ENCODE measurements around the gene TMEM132A.

Gene TMEM132A

DNA sequence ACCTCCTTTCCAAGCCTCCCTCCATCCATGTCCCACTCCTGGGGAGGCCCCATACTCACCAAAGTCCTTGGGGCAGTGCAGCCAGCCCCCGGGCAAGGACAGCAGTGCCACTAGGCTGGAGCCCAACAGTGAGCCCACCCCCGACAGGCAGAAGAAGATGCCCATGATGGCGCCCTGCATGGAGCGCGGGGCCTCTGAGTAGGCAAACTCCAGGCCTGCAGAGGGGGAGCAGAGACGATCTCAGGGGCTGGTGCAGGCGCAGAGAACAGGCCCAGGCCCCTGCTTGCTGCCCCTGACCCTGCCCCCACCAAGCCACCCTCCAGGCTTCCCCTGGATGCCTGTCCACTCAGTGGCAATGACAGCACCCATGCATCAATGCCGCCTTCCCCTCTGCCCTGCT is 13.6 kb downstream of the TMEM132A start:
- no peak for DNase-seq (ENCODE audit: low spot score)

DNA sequence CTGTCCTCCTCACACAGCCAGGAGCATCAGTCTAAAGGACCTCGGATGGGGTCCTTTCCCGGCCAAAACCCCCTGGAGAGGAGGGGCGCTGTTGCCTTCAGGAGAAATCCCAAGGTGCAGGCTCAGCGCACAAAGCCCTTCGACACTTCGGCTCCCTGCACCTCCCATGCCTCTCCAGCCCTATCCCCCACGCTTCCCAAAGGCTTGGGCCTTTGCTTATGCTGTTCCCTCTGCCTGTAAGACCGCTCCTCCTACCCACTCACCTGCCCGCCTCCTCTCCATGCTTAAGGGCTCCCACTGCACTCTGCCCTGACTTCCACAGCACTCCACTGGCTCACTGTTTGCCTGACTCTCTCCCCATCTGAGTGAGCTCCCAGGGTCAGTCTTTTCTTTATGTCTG is 14.2 kb downstream of the TMEM132A start:
- no peak for DNase-seq (ENCODE audit: low spot score)

GRCh38 chr11:60939301-60939700 is 15.0 kb downstream of the TMEM132A start:
- no peak for DNase-seq (ENCODE audit: low spot score)

DNA sequence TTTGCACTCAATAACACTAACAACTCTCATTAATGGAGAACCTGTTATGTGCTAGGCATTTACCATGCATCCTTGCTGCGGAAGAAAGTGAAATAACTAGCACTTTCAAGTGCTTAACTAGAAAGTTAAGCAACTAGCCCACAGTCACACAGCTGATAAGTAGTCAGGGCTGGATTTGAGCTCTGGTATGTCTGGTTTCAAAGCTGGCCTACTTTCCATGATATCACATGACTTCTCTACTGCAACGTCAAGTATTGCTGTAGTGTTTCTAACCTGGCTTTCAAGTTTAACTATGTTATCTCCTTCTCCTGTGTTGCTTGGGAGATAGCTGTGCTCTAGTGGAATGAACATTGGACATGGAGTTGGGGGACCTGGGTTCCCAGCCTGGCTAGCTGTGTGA is 15.6 kb downstream of the TMEM132A start:
- DNase-seq (ENCODE audit: low spot score) = peak; percentile 13

DNA sequence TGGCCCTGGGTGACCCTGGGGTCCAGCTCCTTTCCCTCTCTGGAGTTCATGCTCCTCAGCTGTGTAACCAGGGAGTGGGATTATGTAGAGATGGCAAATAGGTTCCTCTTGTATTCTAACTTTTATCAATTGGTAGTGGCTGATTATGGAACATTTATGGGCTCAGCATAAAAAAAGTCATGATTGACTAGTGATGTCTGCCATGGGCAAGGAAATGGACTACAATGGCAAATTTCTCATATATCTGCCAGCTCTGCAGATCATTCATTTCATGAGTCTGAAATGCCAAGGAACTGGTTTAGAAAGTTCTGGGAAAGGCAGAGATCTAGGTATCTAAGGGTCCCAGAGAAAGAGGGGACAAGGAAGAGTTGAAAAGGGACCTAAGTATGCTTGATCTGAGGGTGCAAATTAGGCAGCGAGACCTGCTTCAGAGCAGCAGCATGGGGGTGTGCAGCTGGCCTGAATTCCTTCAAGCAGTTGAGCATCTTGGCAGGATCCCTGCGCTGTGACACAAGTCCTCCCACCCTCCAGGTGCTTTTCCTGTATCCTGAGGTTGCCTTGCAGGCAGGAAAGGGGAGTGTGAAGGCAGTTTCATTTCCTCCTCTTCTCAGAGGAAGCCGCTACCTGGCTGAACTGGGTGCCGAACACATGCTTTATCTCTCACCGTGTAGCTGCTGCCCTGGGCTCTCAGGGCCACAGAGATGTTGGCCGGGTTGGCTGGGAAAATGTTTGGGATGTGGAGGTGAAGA is 17.3 kb downstream of the TMEM132A start:
- DNase-seq (ENCODE audit: low spot score) = no peak

DNA sequence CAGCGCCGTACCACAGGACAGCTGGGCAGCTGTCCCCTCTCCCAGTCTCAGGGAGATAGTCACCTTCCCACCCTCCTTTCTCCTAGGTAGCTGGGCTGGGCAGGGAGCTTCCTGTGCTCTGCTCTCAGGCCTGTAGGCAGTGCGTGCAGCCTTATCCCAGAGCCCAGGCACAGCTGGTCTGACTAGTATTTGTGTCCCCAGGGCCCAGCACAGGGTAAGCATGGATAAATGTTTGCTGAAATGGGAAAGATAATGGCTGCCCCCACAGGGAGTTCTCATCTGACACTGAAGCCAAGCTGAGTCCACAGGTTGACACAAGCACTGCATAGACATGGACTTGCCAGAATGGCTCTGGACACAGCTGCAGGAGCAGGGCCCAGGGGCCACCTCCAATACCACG is 18.0 kb downstream of the TMEM132A start:
- DNase-seq (ENCODE audit: low spot score) = no peak

DNA sequence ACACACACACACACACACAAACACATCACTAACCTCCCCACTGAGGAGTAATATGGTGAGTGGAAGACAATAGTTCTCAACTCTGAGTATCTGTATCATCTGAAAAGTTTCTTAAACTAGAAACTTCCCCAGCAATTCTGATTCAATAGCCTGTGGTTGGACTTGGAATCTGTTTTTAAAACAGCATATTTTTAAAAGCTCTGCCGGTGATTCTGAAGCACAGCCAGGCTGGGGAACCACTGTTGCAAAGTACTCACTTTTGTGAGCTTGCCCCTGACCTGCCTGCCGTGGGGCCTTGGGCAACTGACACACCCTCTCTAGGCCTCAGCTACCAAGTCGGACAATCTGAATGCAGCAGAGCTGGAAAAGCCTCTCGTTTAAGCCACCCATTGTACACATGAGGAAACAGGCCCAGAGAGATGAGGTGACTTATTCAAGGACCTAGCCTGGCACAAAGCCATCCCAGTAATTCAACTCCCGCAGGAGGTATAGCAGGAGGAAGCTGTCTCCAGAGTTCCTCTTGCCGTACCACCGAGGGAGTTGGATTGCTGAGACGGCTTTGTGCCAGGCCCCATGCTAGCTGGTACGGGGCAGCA is 18.8 kb downstream of the TMEM132A start:
- no peak for DNase-seq (ENCODE audit: low spot score)

- DNase-seq (ENCODE audit: low spot score) = no peak
These were observed 20.4 kb downstream of the TMEM132A start for GRCh38 chr11:60944490-60945294.

GRCh38 chr11:60945295-60945667 is 21.0 kb downstream of the TMEM132A start:
- no peak for DNase-seq (ENCODE audit: low spot score)

GRCh38 chr11:60946601-60947264 is 22.5 kb downstream of the TMEM132A start:
- no peak for DNase-seq (ENCODE audit: low spot score)

GRCh38 chr11:60947700-60948099 is 23.4 kb downstream of the TMEM132A start:
- DNase-seq (ENCODE audit: low spot score) = no peak

GRCh38 chr11:60948250-60948649 is 24.0 kb downstream of the TMEM132A start:
- DNase-seq (ENCODE audit: low spot score) = no peak

DNA sequence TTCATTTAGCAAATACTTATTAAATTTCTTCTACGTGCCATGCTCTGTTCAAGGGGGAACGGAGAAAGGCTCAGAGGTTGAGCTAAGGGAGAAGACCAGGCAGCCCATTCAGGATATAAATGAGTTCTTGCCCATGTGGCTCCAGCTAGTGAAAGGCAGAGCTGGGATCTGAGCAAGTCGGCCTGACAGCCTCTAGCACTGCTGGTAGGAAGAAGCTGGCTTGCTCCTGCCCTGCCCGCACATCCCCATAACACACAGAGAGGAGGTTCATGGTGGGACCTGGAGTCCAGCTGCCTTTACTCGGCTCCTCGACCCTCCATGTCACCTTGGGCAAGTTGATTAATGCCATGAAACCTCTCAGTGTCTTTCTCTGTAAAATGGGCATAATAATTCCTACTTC is 25.8 kb downstream of the TMEM132A start:
- no peak for DNase-seq (ENCODE audit: low spot score)

DNA sequence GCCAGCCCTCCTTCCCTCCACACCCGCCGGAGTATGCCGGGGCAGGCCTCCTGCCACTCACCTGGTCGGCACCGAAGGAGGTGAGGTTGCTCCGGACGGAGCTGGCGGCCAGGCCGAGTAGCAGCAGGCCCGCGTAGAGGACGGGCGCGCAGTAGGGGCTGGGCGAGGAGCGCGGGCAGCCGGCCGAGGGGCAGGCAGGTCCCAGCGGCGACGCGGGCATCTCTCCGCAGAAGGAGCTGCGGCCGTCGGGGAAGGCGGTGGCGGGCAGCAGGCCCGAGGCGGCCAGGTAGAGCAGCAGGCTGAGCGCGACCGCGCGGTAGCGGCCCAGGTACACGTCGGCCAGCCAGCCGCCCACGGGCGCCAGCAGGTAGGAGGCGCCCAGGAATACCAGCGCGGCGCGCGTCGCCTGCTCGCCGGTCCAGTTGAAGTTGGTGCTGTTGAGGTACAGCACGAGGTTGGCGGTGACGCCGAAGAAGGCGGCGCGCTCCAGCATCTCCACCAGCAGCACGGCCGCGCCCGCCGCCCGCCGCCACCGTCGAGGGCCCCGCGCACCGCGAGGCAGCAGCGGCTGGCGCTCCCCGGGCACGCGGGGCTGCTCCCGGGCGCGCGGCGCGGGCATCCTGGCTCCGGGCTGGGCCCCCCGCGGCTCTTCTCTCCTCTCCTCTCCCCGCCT is 26.8 kb downstream of the TMEM132A start:
- no peak for DNase-seq (ENCODE audit: low spot score)

GRCh38 chr11:60951606-60951903 is 27.3 kb downstream of the TMEM132A start:
- DNase-seq (ENCODE audit: low spot score) = no peak

GRCh38 chr11:60951904-60952741 is 27.9 kb downstream of the TMEM132A start, which contains the start of gene SLC15A3:
SLC15A3 (minus strand) TSS chr11:60952176; CDS start chr11:60951551, 625 bp downstream.
- no peak for DNase-seq (ENCODE audit: low spot score)

DNA sequence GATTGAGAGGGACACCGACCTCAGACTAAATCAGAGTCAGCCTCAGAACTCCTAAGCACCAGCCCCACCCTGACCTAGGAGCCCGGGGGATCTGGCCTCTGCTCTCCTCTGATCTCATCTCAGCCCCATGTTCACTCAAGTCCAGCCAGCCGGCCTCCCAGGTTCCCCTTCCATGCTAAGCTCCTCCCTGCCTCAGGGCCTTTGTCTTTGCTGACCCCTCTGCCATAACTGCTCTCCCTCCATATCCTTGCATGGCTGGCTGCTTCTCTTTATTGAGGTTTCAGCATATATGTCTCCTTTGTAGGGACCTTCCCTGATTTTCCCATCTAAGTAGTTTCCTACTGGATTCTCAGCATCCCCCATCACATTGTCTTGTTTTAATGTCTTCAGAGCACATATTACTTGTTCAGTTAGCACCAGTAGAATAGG is 28.5 kb downstream of the TMEM132A start:
- no peak for DNase-seq (ENCODE audit: low spot score)

GRCh38 chr11:60953781-60954180 is 29.5 kb downstream of the TMEM132A start:
- DNase-seq (ENCODE audit: low spot score) = no peak

- DNase-seq (ENCODE audit: low spot score) = no peak
These were observed 30.2 kb downstream of the TMEM132A start for GRCh38 chr11:60954421-60954820.

GRCh38 chr11:60955571-60955970 is 31.3 kb downstream of the TMEM132A start:
- DNase-seq (ENCODE audit: low spot score) = no peak

DNA sequence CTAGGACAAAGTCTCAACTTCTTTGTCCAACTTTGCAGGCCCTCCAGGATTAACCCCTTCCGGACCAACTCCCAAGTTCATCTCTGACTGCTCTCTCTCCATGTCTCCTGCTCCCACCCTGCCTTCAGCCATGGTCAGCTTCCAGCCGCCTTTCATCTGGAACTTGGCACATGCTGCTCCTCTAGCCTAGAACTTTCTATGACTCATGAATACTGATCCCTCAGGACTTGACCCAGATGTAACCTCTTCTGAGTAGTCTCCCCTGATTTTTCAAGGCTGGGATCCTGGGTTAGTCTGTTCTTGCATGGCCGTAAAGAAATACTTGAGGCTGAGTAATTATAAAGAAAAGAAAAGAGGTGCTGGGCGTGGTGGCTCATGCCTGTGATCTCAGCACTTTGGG is 32.9 kb downstream of the TMEM132A start:
- DNase-seq (ENCODE audit: low spot score) = no peak

Measured in SW480 (cell line).